RWPE1 (cell line): ENCODE data around the gene KCNQ1.

Experiments
- CTCF ChIA-PET: fragments of 350-600 bp; sonication (Branson Sonifier 250); formaldehyde crosslinking; extraction: SDS; loops from one replicate; lab custom pipeline; 2021; lab: Yijun Ruan, JAX
- POLR2A ChIA-PET: fragments of 400-600 bp; formaldehyde crosslinking; extraction: SDS; loops from one replicate; lab custom pipeline; 2020; ENCODE audit warnings: antibody characterized with exemption; ENCODE audit not compliant: low non-redundant PET; lab: Yijun Ruan, JAX
- DNase-seq: peaks from one replicate; pipeline ENCODE4 v3.0.0; 2012; ENCODE audit warnings: low spot score
- H3K27ac ChIP-seq: fragments of 450-650 bp; 2 replicates; pipeline ENCODE4 v1.5.1; 2017
- CTCF ChIP-seq: fragments of 450-650 bp; conservative IDR thresholded peaks from 2 replicates; pipeline ENCODE4 v1.5.1; 2017; ENCODE audit warnings: low read depth, mild to moderate bottlenecking

KCNQ1 gene

DNA sequence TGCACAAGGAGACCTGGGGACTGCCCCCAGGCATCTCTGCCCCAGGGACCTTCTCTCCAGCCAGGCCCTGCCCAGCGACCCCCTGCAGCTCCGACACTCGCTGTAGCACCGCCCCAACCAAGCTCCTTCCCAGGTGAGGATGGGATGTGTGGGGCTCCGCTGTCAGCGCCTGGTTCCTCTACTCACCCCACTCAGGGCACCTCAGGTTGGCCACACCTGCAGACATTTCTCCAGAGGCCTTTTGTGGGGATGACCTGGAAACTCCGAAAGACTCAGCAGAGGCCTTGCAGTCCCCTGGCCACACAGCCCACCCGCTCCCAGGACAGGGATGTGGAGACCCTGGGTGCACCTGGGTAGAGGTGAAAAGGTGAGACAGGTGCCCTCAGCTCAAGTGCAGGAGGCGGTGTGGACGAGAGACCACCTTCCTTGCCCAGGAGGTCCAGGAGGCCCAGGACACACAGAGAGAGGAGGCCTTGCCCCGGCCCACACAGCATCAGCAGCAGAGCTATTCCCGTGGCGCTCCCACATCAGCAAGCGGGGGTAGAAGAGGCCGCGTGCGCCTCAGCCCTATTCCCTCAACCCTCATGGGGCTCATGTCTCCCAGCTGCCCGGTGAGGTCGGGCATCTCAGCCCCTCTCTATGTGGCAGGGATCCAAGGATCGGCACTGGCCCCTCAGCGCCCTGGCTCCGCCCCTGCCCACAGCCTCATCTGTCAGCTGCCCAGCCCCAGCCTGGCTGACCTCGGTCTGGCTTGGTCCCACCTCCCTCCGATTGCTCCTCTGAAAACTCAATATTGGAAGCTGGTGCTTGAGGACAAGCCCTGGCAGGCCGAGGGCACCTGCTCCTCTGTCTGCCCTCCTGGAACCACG lies 21.4 kb upstream of the KCNQ1 start:
- CTCF ChIA-PET, result interaction anchor here (0.7 to 1.7 kb wide), 3 partner anchors 119 to 124 kb away, joined by 3 to 6 read pairs (median 5); no protein-coding TSS in a partner anchor
- POLR2A ChIA-PET, result no interaction called here

DNA sequence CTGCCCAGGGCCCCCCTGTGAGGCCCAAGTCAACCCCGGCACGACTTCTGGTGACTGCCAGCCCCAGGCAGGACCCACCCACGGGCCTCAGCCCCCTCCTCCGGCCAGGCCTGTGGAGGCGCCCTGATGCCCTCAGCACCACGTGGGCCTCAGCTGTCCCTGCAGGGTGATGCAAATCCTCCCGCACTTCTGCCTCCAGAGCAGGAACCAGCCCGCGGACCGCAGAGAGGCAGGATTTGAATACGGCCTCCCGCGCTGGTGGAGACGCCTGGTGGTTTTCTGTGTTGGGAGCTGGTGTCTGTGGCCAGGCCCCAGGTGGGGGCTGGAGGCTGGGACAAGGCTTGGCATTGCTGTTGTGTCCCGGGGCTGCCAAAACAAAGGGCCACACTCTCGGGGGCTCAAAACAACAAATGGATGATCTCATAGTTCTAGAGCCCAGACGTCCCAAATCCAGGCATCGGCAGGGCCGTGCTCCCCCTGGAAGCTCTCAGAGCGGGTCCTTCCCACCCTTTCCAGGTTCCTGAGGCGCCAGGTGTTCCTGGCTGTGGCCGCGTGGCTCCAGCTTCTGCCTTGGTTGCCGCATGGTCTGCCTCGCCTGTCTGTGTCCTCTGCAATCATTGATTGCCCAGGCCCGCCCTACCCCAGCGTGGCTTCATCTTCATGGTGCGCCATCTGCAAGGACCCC lies 19.9 kb upstream of the KCNQ1 start:
- POLR2A ChIA-PET, result no interaction called here

More for the DNA sequence above, 21.4 kb upstream of the KCNQ1 start:
- H3K27ac ChIP-seq, result no peak overlapping the region
- DNase-seq, result no peak
- no peak for TF ChIP-seq CTCF

DNA sequence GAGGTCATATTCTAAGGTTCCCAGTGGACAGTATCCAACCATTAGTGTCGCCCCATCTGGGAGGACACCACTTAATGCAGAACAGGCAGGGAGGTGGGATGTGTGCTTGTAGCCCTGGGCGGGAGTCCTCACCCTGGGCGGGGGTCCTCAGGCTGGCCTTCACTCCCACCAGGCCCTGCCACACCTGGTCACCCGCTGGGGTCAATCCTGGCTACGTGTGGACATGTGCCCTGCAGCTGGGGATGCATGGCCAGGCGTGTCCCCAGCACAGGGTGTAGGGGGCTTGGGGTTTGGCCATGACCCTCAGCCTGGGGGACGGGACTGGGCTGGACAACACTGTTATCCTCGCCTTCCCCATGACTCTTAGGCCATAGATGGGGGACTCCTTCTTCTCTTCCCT lies 19.3 kb upstream of the KCNQ1 start:
- CTCF ChIA-PET, result interaction anchor here (0.5 to 4.0 kb wide), 4 partner anchors 107 to 555 kb away, joined by 3 to 41 read pairs (median 5); no protein-coding TSS in a partner anchor
- POLR2A ChIA-PET, result no interaction called here
- no peak for DNase-seq
- no peak overlapping the region for H3K27ac ChIP-seq
- no peak for TF ChIP-seq CTCF

More for the DNA sequence above, 19.9 kb upstream of the KCNQ1 start:
- no peak overlapping the region for H3K27ac ChIP-seq
- TF ChIP-seq CTCF, result no peak
- DNase-seq, result no peak
- CTCF ChIA-PET, result interaction anchor here (0.5 to 4.0 kb wide), 4 partner anchors 107 to 555 kb away, joined by 3 to 41 read pairs (median 5); no protein-coding TSS in a partner anchor

DNA sequence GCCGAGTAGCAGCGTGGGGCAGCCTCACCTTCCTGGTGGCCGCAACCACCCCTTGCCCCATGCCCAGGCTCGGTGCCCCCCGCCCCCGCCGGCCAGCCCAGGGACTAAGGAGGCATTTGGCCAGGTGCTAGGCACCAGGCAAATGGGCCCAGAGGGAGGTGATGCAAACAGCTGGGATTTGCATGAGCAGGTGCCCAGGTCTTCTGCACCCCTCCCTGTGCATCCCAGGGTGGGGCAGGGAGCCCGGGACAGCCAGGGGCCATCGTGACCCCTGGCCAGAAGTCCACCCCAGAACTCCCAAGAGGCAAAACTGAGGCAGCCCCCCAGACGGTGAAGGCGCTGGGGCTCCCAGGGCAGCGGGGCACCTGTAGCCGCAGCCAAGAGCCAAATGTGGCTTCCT lies 18.6 kb upstream of the KCNQ1 start:
- TF ChIP-seq CTCF, result no peak
- no peak overlapping the region for H3K27ac ChIP-seq
- ChIA-PET POLR2A (no interaction called here), CTCF (interaction anchor here (1.3 to 4.0 kb wide), 2 partner anchors 106 to 462 kb away, joined by 7 to 41 read pairs; no protein-coding TSS in a partner anchor)
- no peak for DNase-seq

DNA sequence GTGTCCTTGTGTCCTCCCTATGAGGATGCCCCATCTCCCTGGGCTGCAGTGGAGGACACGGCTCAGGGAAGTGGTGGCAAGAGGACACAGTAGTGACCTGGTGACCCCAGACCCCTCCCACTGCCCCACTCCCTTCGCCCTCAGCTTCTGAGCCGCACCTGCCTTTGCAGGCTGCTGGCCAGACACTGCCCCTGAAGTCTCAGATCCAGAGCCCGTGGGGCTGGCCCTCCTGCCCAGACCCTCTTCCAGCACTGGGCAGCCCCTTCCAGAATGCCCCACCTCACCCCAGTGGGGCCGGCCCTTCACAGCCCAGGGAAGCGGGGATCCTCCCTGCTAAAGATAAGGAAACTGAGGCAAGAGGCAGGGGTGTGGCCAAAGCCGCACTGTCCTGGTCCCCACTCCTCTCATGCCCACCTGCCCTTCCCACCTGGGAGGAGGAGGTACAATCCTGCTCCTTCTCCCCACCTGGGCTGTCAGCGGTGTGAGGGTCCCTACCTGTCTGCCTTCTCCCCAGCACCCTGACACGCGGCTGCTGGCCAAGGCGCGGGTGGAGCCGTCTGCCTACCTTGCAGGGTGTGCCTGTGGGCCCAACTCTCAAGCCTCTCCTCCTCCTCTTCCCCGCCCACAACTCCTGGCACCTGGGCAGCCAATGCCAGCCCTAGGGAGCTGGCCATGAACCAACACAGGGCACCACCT lies 17.8 kb upstream of the KCNQ1 start:
- CTCF ChIA-PET, result interaction anchor here (0.7 to 4.0 kb wide), 6 partner anchors 14 to 461 kb away, joined by 3 to 41 read pairs (median 4); no protein-coding TSS in a partner anchor
- no peak for TF ChIP-seq CTCF
- H3K27ac ChIP-seq, result no peak overlapping the region
- no peak for DNase-seq
- POLR2A ChIA-PET, result no interaction called here
